Measurements from ENCODE around the gene ANKHD1. TPM values are rescaled to one million over a fixed set of nuclear protein-coding genes. Genes with fewer than 3 reads are reported as not detected.

The ANKHD1 gene
- polyA plus RNA-seq, 3 donors, result 108 to 114 (median 111) TPM

DNA sequence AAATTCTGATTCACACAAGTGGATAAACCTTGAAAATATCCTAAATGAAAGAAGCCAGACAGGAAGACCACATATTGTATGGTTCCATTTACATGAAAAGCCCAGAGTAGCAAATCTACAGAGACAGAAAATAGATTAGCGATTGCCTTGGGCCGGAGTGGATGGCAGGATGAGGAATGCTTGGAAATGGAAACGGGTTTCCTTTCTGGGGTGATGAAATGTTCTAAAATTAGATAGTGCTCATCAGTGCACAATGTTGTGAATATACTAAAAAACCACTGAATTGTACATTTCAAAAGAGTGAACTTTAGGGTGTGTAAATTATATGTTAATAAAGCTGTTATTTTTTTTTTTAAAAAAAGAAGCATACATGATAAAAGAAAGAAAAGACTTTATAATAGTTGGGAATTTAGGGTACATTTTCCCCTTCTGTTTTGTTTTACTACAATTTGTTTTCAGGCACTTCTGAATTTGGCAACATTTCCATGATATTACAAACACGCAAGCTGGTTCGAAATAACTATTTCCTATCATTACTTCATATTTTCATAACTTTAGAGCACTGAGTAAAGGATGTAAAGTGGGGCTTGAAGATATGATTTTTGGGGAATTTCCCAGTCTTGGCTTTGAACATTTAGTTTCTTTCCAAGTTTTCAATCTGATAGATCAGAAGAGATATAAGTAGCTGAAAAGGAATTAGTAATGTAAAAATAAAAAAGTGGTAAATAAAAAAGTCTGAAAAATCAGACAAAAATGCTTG lies 186.9 kb downstream of the ANKHD1 start:
- no peak for DNase-seq (ENCODE audit: low read depth in 3 of 3, low spot score in 2 of 3)

Other genes starting within 250 kb of the ANKHD1 start
- gene CYSTM1, start 226.6 kb upstream of the ANKHD1 start, polyA plus RNA-seq (ENCODE audit: insufficient read length in 3 of 3), result 10 to 100 TPM; 67.3 to 74.9 (median 71.4) TPM
- gene PFDN1, start 98.7 kb upstream of the ANKHD1 start, polyA plus RNA-seq (ENCODE audit: insufficient read length in 3 of 3), result 100 to 1,000 TPM; 116 to 134 (median 125) TPM
- gene HBEGF, start 55.2 kb upstream of the ANKHD1 start, polyA plus RNA-seq (ENCODE audit: insufficient read length in 3 of 3), result 10 to 100 TPM in 1 of 3 donors, 1 to 10 TPM in 2; 8.6 to 11.4 (median 10.0) TPM
- 10 to 100 TPM; 18.1 to 28.6 (median 23.9) TPM for gene SLC4A9, start 41.6 kb upstream of the ANKHD1 start, polyA plus RNA-seq (ENCODE audit: insufficient read length in 3 of 3)
- 10 to 100 TPM in 1 of 3 donors, 1 to 10 TPM in 2; 9.8 to 11.5 (median 9.9) TPM for gene EIF4EBP3, start 145.8 kb downstream of the ANKHD1 start, polyA plus RNA-seq (ENCODE audit: insufficient read length in 3 of 3)
- gene SRA1, start 155.6 kb downstream of the ANKHD1 start, polyA plus RNA-seq (ENCODE audit: insufficient read length in 3 of 3), result 10 to 100 TPM; 20.3 to 22.8 (median 21.9) TPM
- gene APBB3, start 162.8 kb downstream of the ANKHD1 start, polyA plus RNA-seq (ENCODE audit: insufficient read length in 3 of 3), result 10 to 100 TPM; 23.8 to 33.1 (median 30.5) TPM
- 10 to 100 TPM; 79.0 to 91.7 (median 79.8) TPM for gene SLC35A4, start 163.0 kb downstream of the ANKHD1 start, polyA plus RNA-seq (ENCODE audit: insufficient read length in 3 of 3)
- gene CD14, start 231.3 kb downstream of the ANKHD1 start, polyA plus RNA-seq (ENCODE audit: insufficient read length in 3 of 3), result 1 to 10 TPM; 5.6 to 7.6 (median 7.5) TPM
- gene TMCO6, start 237.6 kb downstream of the ANKHD1 start, polyA plus RNA-seq (ENCODE audit: insufficient read length in 3 of 3), result 10 to 100 TPM; 15.4 to 16.9 (median 16.6) TPM
- 10 to 100 TPM; 66.7 to 84.4 (median 75.4) TPM for gene NDUFA2, start 245.8 kb downstream of the ANKHD1 start, polyA plus RNA-seq (ENCODE audit: insufficient read length in 3 of 3)
- 100 to 1,000 TPM; 180 to 194 (median 192) TPM for gene IK, start 246.0 kb downstream of the ANKHD1 start, polyA plus RNA-seq (ENCODE audit: insufficient read length in 3 of 3)

All from right renal cortex interstitium (tissue), 3 donors.